NK-92 treated with Interleukin-12 subunit alpha and Interleukin-12 subunit beta, amount 100 ng/mL, for 24 hours (cell line): ENCODE measurements around the gene CCNE1.
A peak's percentile ranks its signal among the peaks of the same experiment; 100 is the strongest.

ENCODE experiments used
- DNase-seq: peaks from one replicate; lab custom pipeline; 2025; lab: John Stamatoyannopoulos, UW

The CCNE1 gene

DNA sequence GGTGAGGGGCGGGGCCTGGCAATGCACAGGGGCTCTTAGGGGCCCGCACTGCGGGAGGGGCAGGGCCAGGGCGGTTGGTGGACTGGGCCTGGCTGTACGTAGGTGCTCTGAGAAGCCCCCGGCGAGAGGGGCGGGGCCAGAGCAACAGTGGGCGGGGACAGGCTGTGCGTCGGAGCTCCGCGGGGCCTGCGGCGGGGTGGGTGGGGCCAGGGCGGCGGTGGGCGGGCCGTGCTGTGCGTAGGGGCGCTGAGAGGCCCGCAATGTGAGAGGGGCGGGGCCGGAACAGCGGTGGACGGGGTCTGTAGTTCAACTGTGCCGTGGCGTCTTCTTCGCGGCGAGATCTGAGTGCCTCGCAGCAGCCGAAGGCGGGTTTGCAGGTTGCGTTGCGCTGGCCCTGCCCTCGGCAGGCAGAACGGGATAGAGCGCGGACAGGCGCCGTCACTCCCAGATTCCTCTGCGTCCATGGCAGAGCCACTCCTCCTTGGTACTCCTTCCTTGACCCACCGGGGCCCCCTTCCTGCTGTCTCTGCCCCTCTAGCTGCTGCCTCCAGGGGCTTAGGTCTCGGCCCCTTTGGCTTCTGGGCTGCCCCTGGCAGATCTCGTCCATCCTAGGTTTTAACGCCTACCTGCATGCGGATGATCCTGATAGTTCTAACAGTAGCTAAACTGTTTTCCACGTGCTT is 33.2 kb downstream of the CCNE1 start:
- peak; percentile 92 for DNase-seq

DNA sequence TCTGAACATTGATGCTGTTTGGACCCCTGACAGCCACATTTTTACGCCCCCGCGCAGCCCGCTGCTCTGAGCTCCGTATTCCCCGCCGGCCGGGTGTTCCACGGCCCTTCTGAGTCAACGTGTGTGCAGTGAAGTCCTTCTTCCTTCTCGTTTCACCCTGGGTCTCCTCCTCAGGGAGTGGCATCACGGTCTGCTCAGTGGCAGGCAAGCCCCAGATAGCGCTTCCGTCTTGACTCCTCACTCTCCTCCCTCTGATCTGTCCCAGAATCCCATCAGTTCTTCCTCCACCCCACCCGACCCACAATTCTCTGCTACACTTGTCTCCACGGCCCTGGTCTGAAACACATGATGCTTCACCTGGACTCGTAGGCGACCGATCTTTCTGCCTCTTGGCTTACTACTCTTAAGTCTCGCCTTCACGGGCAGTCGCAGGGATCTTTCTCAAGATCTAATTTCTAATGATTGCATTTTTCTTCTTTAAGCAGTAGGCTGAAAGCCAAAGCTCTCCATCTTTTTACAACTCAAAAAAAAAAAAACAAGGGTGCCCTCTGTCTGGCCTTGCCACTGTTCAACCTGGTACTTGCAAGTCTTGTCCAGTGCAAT is 33.9 kb downstream of the CCNE1 start:
- no peak for DNase-seq

GRCh38 chr19:29849208-29849607 is 37.4 kb downstream of the CCNE1 start:
- no peak for DNase-seq

DNA sequence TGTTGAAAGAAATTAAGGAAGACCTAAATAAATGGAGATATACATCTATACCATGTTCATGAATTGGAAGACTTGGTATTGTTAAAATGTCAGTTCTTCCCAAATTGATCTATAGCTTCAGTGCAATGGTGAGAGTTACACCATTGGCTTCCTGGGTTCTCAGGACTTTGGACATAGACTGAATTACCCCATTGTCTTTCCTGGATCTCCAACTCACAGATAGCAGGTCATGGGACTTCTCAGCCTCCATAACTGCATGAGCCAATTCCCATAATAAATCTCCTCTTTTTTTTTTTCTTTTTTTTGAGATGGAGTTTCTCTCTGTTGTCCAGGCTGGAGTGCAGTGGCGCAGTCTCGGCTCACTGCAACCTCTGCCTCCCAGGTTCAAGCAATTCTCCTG is 38.7 kb downstream of the CCNE1 start:
- DNase-seq = no peak

DNA sequence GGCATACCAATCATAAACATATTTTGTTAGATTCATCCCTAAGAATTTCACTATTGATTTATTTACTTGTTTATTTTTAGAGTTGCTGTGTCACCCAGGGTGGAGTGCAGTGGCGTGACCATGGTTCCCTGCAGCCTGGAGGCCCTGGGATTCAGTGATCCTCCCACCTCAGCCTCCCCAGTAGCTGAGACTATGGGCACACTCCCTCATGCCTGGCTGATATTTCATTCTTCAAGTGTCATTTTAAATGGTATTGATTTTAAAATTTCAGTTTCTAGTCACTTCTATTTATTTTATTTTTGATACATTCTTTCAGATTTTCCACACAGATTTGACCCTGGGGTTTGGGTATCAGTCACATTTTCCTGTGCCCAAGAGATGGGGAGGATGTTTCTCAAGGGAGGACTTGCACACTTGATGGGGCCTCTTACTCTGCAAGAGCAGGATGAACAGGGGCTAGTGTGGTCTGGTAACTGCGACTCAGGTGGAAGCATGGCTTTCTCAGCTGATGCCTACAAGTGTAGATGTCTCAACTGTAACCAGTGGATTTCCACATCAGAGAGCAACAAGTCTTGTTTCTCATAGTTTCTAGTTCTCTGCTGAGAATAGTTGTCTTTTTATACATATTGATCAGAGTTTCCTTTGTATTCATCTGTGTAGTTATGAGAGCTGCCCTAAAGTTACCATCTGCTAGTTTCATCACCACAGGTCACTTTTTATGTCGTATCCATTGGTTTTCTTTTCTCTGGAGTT is 40.2 kb downstream of the CCNE1 start:
- peak; percentile 24 for DNase-seq

DNA sequence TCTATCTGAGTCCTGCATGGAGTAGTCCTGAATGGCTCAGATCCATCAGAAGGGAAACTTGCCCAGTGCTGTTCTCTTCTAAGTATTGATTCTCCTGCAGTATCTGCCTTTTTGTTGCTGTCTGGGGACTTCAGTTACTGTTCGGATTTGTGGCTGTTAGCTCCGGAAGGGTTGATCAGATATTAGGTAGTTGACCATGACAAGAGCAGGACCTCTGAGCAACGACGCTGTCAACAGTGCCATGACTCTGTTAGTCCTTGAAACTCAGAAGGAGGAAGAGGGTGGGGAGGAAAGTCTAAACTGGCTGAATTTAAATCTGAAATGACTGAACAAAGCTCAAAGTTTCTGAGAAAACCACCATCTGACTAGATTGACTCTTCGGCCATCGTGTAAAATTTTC is 42.2 kb downstream of the CCNE1 start:
- no peak for DNase-seq

GRCh38 chr19:29855087-29855486 is 43.3 kb downstream of the CCNE1 start:
- no peak for DNase-seq

DNA sequence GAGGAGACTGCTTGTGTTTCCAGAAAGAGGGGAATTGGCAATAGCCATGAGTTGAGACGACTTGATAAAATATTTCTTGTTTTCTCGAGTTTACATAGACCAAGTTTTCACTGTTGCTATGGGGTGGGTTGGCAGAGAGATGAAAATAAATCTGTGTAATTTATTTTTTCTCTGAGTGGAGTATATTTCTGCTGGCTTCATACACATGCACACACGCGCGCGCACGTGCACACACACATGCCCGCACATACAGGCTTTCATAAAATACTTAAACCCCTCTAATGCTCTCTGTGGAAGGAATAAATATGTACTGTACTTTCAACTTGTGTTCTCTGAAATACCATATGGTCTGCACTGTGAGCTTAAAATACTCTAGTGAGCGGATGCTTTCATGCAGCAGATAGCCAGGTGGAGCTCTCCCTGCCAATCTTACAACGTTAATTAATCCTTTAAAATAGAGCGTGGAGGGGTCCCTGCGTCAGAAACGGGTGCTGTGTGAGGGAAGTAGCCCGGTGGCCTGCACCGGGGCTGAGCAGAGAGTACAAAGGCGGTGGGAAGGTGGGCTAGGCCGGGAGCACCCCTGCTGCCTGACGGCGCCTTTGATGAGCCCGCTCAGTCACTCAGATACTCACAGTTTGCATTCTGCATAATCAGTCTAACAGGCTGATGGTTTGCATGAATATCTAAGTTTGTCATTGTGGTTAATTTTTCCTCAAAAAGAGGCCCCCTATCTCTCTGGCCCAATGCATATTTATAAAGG is 44.1 kb downstream of the CCNE1 start:
- DNase-seq = no peak

DNA sequence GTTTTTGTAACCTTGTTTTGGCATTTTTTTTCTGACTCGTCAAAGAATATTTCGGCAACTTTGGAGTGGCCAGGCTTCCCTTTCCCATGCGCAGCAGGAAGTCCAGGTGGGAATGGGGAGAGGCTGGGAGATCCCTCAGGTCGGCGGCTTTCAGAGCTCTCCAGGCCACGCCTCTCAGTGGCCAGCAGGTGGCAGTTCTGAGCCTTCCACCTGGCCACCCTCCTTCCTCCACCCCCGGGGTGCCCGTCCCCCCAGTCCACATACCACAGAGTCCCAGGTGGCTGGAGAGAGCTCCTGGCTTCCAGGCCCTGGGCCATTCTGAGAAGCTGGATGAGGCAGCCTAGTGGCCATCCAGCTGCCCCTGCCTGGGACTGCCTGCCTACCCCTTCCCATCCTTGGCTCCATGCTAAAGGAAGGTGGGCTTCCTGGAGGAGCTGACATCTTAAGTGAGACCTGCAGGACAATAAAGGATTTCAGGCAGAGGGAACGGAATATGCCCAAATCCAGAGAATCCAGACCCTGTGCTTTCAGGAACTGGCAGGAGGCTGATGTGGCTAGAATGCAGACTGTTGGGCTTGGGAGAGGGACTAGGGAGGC is 46.3 kb downstream of the CCNE1 start:
- peak; percentile 12 for DNase-seq

DNA sequence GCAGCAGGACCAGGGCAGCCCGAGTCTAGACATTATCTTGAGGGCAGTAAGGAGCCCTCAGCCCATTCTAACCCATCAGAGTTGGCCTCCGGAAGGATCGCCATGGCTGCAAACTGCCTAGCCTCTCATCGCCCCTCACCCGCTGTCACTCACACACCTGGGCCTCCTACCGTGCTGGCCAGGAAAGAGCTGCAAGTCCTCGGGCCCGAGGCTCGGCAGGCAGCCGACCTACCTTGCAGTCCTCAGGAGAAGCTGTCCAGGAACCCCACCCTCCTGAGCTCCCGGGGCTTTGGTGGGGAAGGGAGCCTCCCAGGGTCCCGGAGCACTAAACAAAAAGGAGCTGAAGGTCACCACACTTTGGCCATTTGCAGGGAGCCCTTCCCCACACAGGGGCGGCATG is 46.8 kb downstream of the CCNE1 start:
- no peak for DNase-seq

GRCh38 chr19:29860492-29860891 is 48.7 kb downstream of the CCNE1 start:
- DNase-seq = no peak

DNA sequence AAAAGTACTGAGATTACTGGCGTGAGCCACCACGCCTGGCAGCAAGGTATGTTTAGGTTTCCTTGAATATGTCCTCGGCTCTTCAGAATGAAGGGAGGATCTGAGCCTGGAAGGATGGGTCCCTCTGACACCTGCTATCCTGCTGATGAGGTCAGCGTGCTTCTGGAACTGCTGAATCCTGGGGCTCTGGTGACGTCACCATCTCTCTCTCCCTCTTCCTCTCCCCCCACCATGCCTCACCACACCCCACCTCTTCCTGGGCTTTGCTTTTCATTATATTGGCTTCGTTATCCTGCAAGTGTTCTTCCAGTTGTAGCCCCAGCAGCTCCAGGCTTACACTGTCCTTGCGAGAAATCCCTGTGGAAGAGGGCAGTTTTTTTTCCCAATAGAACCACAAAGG is 49.8 kb downstream of the CCNE1 start:
- DNase-seq = no peak

DNA sequence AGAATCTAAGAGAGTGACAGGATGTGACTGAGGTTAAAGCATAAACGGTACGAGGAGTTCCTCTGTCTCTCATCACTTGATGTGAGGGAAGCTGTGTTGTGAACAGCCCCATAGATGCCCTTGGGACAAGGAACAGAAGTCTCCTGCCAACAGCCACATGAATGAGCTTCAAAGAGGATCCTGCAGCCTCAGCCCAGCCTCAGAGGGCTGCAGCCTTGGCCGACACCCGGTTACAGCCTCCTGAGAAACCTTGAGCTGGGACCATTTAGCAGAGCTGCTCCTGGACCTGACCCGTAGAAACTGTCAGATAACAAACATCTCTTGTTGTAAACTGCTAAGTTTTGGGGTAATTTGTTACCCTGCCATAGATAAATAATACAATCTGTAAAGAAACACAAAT is 54.2 kb downstream of the CCNE1 start:
- no peak for DNase-seq

DNA sequence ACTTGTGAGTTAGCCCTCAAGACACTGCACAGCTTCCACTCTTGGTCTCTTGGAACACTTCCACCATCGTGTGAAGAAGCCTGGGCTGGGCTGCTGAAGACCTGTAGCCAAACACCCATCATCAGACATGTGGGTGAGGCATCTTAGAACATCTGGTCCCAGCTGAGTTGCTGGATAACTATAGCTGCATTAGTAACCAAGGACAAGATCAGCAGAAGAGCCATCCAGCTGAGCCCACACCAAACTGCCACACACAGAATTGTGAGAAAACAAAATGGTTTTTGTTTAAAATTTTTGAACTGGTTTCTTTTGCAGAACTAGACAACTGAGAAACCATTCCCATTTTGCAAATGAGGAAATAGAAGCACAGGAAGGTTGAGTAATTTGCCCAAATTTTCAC is 56.2 kb downstream of the CCNE1 start:
- no peak for DNase-seq

DNA sequence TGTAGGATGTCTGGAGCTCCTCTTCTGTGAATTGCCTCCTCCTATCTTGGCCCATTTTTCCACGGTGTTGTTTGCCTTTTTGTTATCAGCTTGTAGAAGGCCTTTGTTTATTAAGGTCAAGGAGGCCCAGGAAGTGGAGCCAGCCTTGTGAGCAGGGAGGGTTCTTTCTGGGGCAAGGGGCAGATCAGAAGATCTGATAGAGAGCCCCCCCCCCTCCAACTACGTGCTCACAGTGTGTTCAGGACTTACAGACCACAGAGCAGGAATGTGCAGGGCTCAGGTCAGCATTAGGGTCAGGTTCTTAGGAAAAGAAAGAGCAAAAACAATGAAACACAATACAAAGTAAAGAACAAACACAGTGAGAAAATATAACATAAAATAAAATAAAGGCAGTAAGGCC is 59.4 kb downstream of the CCNE1 start:
- no peak for DNase-seq

DNA sequence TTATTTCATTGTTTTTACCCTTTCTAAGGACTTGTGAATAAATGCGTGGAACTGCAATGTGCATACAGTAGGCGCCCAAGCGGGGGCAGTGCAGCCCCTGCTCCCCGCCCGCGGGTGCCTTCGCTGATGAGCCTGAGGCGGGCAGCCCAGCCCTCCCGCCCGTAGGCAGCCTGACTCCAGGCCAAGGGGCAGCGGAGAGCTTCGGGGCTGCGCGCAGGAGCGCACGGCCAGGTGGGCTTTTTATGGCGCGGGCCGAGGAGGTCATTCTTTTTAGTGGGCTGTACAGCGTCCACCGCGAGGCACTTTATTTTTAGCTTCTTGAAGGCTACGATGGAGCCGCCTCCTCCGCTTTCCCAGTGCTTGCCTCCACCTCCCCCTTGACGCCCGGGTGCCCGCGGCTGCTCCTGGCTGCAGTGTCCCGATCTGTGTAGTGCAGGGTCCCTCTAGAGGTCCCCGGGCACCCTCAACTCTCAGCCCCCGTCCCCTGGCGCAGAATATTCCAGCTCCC is 60.5 kb downstream of the CCNE1 start:
- no peak for DNase-seq

DNA sequence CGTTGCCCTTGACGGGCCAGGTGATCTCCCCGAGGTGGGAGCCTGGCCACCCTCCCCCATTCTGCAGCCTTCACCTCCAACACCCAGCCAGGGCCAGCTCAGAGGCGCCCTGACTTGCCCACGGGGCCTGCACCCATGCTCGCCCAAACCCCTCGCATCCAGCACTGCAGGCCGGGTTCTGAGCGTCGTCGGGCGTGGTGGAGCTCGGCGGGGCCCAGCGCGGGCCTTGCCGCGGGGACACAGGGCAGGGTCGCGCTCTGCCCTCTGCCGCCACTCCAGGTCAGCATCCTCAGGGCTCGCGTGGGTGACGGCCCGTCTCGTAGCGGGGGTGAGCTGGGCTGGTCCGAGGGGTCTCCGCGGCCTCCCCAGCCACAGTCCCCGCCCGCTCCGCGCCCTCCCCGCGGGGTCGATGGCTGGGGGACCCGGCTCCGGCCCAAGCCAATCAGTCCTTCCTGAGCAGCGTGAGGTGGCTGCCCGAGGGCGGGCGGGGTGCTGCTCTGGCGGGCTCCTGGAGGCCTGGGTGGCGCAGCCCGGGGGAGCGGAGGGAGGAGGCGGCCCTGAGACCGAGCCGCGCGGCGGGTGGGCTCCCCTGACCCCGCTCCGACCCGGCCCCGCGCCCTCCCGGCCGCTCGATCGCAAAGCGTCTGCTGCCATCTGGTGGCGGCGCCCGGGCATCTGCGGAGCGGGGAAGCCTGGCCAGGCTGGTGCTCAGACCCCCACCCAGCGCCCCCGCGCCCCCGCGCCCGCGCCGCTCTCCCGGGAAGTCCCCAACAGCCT is 61.4 kb downstream of the CCNE1 start:
- no peak for DNase-seq
